B cell (primary cell): ENCODE measurements around the gene FRMD3. TPM values are rescaled to one million over a fixed set of nuclear protein-coding genes. Genes with fewer than 3 reads are reported as not detected.

Source experiments
- ATAC-seq: fragments of 200-7000 bp; cut with Tn5 transposase; one replicate; pipeline ENCODE4 v1.10.0; 2021; ENCODE audit warnings: low read depth, mild to moderate bottlenecking, moderate number of reproducible peaks, moderate library complexity
- CTCF ChIA-PET: fragments of 350-600 bp; sonication (Branson Sonifier 250); formaldehyde crosslinking; loops from one replicate; lab custom pipeline; 2021; ENCODE audit warnings: antibody characterized with exemption, inconsistent platforms; lab: Charles Lee
- POLR2A ChIA-PET: fragments of 350-600 bp; sonication (Branson Sonifier 250); formaldehyde crosslinking; loops from one replicate; lab custom pipeline; 2021; ENCODE audit warnings: antibody characterized with exemption; lab: Charles Lee
- DNase-seq: peaks from one replicate; pipeline ENCODE4 v3.0.0; 2013
- H2AFZ ChIP-seq: 2 replicates; pipeline ENCODE4 v1.6.1; 2012; ENCODE audit warnings: mild to moderate bottlenecking, low read depth, low read length; ENCODE audit not compliant: insufficient read depth, poor library complexity, severe bottlenecking
- H3K27ac ChIP-seq, 2 donors: 1 replicate in 1 of 2; 2 replicates in 1 of 2; pipeline ENCODE4 v1.5.1; 2012 to 2013; ENCODE audit warnings: low read length in 2 of 2, mild to moderate bottlenecking in 2 of 2, moderate library complexity in 1 of 2
- H3K27me3 ChIP-seq, 4 experiments: fragments of 200-600 bp in 1 of 4; sonication (generic) in 1 of 4; replicated peaks in 1 of 4; 1 replicate in 2 of 4; 2 replicates in 2 of 4; pipeline versions ENCODE4 v1.6.1 to v1.7.0; 2013 to 2016; ENCODE audit warnings: low read length in 3 of 4, mild to moderate bottlenecking in 2 of 4, mixed read lengths in 1 of 4, moderate library complexity in 1 of 4; ENCODE audit not compliant: insufficient read depth in 4 of 4, control insufficient read depth in 3 of 4; ENCODE audit errors: control extremely low read depth in 1 of 4
- H3K36me3 ChIP-seq, 2 experiments: replicated peaks in 1 of 2; 1 replicate in 1 of 2; 2 replicates in 1 of 2; pipeline versions ENCODE4 v1.6.1 to v1.7.1; 2013; ENCODE audit warnings: low read length in 1 of 2; ENCODE audit not compliant: insufficient read depth in 2 of 2, control insufficient read depth in 1 of 2; ENCODE audit errors: control extremely low read depth in 1 of 2, extremely low read depth in 1 of 2
- H3K4me1 ChIP-seq, 2 donors: fragments of 200-600 bp in 1 of 2; sonication (generic) in 1 of 2; 1 replicate in 1 of 2; 2 replicates in 1 of 2; pipeline versions ENCODE4 v1.5.1 to v1.6.1; 2013 to 2017; ENCODE audit warnings: low read length in 2 of 2; ENCODE audit not compliant: control insufficient read depth in 2 of 2, insufficient read depth in 2 of 2
- H3K4me2 ChIP-seq: replicated peaks from 2 replicates; pipeline ENCODE3; 2012; ENCODE audit warnings: mild to moderate bottlenecking, low read depth, low read length; ENCODE audit not compliant: poor library complexity, severe bottlenecking
- H3K4me3 ChIP-seq, 5 experiments: fragments of 200-600 bp in 1 of 5; sonication (generic) in 1 of 5; 1 replicate in 3 of 5; 2 replicates in 2 of 5; pipeline versions ENCODE4 v1.5.1 to v1.7.0; 2011 to 2016; ENCODE audit warnings: low read length in 4 of 5, mild to moderate bottlenecking in 4 of 5, low read depth in 2 of 5, control low read depth in 1 of 5, moderate library complexity in 1 of 5; ENCODE audit not compliant: insufficient read depth in 1 of 5; ENCODE audit errors: control extremely low read depth in 1 of 5, extremely low read depth in 1 of 5
- H3K79me2 ChIP-seq: fragments of 200-600 bp; sonication (generic); one replicate; pipeline ENCODE4 v1.6.0; 2016; ENCODE audit warnings: low read length; ENCODE audit not compliant: control insufficient read depth, insufficient read depth
- H3K9ac ChIP-seq: fragments of 200-600 bp; sonication (generic); 2 replicates; pipeline ENCODE4 v1.6.1; 2017; ENCODE audit warnings: mild to moderate bottlenecking, low read length, moderate library complexity
- H3K9me3 ChIP-seq, 3 donors: one replicate each; pipeline versions ENCODE4 v1.6.1 to v1.7.1; 2013; ENCODE audit warnings: low read length in 2 of 3; ENCODE audit not compliant: control insufficient read depth in 2 of 3, insufficient read depth in 1 of 3; ENCODE audit errors: control extremely low read depth in 1 of 3
- H4K20me1 ChIP-seq: 2 replicates; pipeline ENCODE4 v1.6.0; 2012; ENCODE audit warnings: mild to moderate bottlenecking, low read length; ENCODE audit not compliant: insufficient read depth, control insufficient read depth, poor library complexity, severe bottlenecking
- H3K27ac Mint-ChIP-seq: one replicate; pipeline ENCODE4 v1.8.0; 2021; ENCODE audit warnings: mixed read lengths
- H3K27me3 Mint-ChIP-seq: one replicate; pipeline ENCODE4 v1.8.0; 2021; ENCODE audit warnings: mixed read lengths
- H3K4me1 Mint-ChIP-seq: one replicate; pipeline ENCODE4 v1.8.0; 2021; ENCODE audit warnings: mixed read lengths
- H3K4me3 Mint-ChIP-seq: one replicate; pipeline ENCODE4 v1.8.0; 2021; ENCODE audit warnings: mixed read lengths
- H3K9me3 Mint-ChIP-seq: one replicate; pipeline ENCODE4 v1.8.0; 2022; ENCODE audit warnings: mixed read lengths; ENCODE audit not compliant: insufficient read depth
- EZH2 ChIP-seq: IDR thresholded peaks from 2 replicates; pipeline ENCODE4 v1.6.1; 2012; ENCODE audit warnings: borderline replicate concordance, low read depth, mild to moderate bottlenecking, moderate library complexity, low read length; ENCODE audit not compliant: insufficient read depth, poor library complexity, severe bottlenecking
- WGBS: methylation state at CpG from one replicate; pipeline ENCODE4 v1.1.5; 2013; ENCODE audit warnings: missing lambda C conversion rate; ENCODE audit not compliant: insufficient coverage; 5-methylcytosine and 5-hydroxymethylcytosine counted together
- intact Hi-C: fragments of 100-400 bp; cut with micrococcal nuclease; formaldehyde crosslinking; loops from one replicate; pipeline ENCODE4 v1.10.0; 2022
- polyA plus RNA-seq: library from polyadenylated mRNA; depleted of rRNA; stranded (reverse); fragments of >200 nt; gene quantifications from 2 replicates; pipeline ENCODE4 v1.2.3, GENCODE V29; 2012
- total RNA-seq, 2 donors: library from RNA; stranded (reverse); fragments of 120-200 nt in 1 of 2; gene quantifications; 1 replicate in 1 of 2; 2 replicates in 1 of 2; pipeline versions ENCODE4 v1.2.3 to v1.2.4, GENCODE V29; 2013 to 2022
- TF ChIP-seq, protein P1 (sequence below): fragments of 200-600 bp; IDR thresholded peaks from one replicate; pipeline ENCODE4 v1.8.0; 2022; ENCODE audit warnings: antibody characterized with exemption, mild to moderate bottlenecking

Gene FRMD3
- total and polyA plus RNA-seq, 2 donors (not counting 1 experiment from before 2014, with no cell fraction given), result 0.37 to 0.49 TPM

DNA sequence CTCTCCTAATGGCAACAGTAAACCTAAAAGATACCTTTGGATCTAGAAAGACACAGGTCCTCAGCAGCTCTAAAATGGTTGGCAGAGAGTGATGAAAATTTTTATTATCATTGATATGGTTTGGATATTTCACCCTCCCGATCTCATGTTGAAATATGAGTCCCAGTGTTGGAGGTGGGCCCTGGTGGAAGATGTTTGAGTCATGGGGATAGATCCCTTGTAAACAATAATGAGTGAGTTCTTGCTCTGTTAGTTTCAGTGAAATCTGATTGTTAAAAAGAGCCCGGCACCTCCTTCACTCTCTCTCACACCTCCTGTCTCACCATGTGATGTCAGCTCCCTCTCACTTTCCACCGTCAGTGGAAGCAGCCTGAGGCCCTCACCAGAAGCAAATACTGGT is 117.7 kb downstream of the FRMD3 start:
- ChIA-PET CTCF (no interaction called here), POLR2A (no interaction called here)
- DNase-seq (no peak), ATAC-seq (no peak)
- intact Hi-C loops, result no loop called here
- no peaks in the 10 kb centered on the region for H3K4me1 Mint-ChIP-seq
- no peak overlapping the region for H3K4me3 Mint-ChIP-seq
- H3K27me3 Mint-ChIP-seq, result no peaks in the 10 kb centered on the region
- no peaks in the 10 kb centered on the region for H3K36me3 ChIP-seq
- no peak overlapping the region for H2AFZ ChIP-seq
- H3K27me3 ChIP-seq, result no peaks in the 10 kb centered on the region
- H3K4me2 ChIP-seq, result no peak overlapping the region
- H3K9me3 ChIP-seq, result no peaks in the 10 kb centered on the region
- H3K27ac Mint-ChIP-seq, result no peak overlapping the region
- H3K9ac ChIP-seq, result no peak overlapping the region
- no peak overlapping the region for H3K4me3 ChIP-seq
- no peaks in the 10 kb centered on the region for H4K20me1 ChIP-seq
- H3K79me2 ChIP-seq, result no peaks in the 10 kb centered on the region
- WGBS, result 100% methylated on average over 3 of the region's 3 CpGs
- H3K27ac ChIP-seq, result no peak overlapping the region
- H3K4me1 ChIP-seq, result no peaks in the 10 kb centered on the region
- no peaks in the 10 kb centered on the region for H3K9me3 Mint-ChIP-seq
- no peak for TF ChIP-seq EZH2
- TF ChIP-seq, protein P1, sequence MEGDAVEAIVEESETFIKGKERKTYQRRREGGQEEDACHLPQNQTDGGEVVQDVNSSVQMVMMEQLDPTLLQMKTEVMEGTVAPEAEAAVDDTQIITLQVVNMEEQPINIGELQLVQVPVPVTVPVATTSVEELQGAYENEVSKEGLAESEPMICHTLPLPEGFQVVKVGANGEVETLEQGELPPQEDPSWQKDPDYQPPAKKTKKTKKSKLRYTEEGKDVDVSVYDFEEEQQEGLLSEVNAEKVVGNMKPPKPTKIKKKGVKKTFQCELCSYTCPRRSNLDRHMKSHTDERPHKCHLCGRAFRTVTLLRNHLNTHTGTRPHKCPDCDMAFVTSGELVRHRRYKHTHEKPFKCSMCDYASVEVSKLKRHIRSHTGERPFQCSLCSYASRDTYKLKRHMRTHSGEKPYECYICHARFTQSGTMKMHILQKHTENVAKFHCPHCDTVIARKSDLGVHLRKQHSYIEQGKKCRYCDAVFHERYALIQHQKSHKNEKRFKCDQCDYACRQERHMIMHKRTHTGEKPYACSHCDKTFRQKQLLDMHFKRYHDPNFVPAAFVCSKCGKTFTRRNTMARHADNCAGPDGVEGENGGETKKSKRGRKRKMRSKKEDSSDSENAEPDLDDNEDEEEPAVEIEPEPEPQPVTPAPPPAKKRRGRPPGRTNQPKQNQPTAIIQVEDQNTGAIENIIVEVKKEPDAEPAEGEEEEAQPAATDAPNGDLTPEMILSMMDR, result no peak

DNA sequence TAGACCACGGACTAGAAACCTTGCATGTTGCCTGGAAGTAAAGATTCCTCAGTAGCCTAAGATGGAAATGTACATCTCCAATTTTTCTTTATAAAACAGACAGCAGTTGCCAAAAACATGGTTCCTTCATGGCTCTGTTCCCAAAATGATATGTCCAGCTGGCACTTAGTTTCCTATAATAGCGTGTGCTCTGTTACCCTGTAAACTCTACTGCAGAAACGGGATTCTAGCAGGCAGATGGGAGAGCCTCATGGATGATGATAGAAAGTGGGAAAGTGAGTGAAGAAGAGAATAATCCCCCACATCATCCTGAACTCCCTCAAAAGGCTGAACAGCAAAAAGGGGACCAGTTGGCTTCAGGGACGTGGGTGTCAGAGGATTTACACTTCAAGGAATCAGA is 118.2 kb downstream of the FRMD3 start:
- H3K4me1 Mint-ChIP-seq, result no peaks in the 10 kb centered on the region
- DNase-seq, result no peak

More for the DNA sequence above, 118.2 kb downstream of the FRMD3 start:
- ATAC-seq, result no peak
- no peaks in the 10 kb centered on the region for H3K79me2 ChIP-seq
- no peaks in the 10 kb centered on the region for H3K36me3 ChIP-seq
- Mint-ChIP-seq H3K27ac (no peak overlapping the region), H3K9me3 (no peaks in the 10 kb centered on the region), H3K27me3 (no peaks in the 10 kb centered on the region), H3K4me3 (no peak overlapping the region)
- H4K20me1 ChIP-seq, result no peaks in the 10 kb centered on the region
- POLR2A ChIA-PET, result no interaction called here
- TF ChIP-seq EZH2, result no peak
- TF ChIP-seq, protein P1, result no peak
- no peak overlapping the region for H3K4me3 ChIP-seq
- WGBS, result 71% methylated on average over 1 of the region's 4 CpGs
- no peak overlapping the region for H3K9ac ChIP-seq
- no peak overlapping the region for H3K27ac ChIP-seq
- no peak overlapping the region for H3K4me2 ChIP-seq
- H2AFZ ChIP-seq, result no peak overlapping the region
- no peaks in the 10 kb centered on the region for H3K4me1 ChIP-seq
- intact Hi-C loops, result no loop called here
- H3K9me3 ChIP-seq, result no peaks in the 10 kb centered on the region
- CTCF ChIA-PET, result no interaction called here
- no peaks in the 10 kb centered on the region for H3K27me3 ChIP-seq
